Dedifferentiated amniotic fluid mesenchymal stem cell (primary cell): ENCODE data around the gene CIITA.
"Not testable (repeated sequence)": the region's sequence is repeated elsewhere in the genome, so short reads cannot be mapped to it uniquely, and the experiment has no call there.

Experiments used
- DNase-seq: peaks from one replicate; pipeline ENCODE4 v3.0.0-alpha.2; 2016; ENCODE audit errors: extremely low spot score

Gene CIITA

DNA sequence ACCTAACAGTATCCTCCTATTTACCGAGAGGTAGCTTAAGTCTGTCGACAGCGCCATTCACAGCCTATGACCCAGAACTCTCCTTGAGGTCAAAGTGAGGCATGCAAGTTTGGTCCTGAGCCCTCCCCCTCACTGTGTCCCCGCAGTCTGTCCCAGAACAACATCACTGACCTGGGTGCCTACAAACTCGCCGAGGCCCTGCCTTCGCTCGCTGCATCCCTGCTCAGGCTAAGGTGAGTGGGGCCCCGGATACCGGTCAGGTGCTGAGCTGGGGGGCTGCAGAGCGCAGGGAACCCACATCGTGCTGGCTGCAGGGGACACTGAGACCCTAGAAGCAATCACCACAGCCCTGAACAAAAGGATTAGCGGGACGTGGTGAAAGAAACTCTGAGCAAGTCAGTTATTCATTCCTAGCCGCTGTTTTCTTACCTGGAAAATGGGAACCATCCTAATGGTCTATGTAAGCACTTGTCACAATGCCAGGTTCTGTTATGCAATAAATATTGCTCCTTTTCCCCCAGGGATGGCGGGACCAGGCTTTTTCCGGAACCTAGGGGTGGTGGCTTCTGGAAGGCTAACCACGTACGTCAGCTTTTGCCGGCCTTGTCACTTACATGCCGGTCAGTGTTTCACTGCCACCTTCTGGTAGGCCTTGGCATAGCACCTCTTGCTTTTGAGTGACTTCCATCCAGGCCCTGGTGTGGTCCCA, 41.4 kb downstream of the CIITA start:
- DNase-seq = peak; percentile 95

- no peak for DNase-seq
Measured at GRCh38 chr16:10919003-10919351, 42.0 kb downstream of the CIITA start.

GRCh38 chr16:10920726-10921427, 43.9 kb downstream of the CIITA start:
- no peak for DNase-seq

GRCh38 chr16:10921536-10922327, 44.7 kb downstream of the CIITA start:
- no peak for DNase-seq

GRCh38 chr16:10922328-10923145, 45.5 kb downstream of the CIITA start:
- DNase-seq = no peak

DNA sequence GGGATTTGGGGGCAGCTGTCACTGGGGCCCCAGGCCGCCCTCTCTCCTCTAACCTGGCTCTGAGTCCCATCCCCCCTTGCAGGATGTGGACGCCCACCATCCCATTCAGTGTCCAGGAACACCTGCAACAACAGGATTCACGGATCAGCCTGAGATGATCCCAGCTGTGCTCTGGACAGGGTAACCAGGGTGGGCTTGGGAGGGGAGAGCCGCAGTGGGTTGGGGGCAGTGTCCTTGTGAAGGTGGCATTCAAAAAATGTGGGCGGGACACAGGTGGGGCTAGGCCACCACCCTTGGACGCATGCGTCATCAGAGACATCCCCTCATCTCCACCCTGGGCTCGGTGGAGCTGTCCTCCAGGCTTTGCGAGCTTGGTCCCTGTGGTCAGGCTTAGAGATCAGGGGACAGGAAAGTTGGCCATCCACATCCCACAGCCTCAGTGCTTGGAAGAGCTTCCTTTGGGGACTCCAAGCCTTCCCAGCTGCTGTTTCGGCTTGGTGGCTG, 46.2 kb downstream of the CIITA start:
- DNase-seq = no peak

DNA sequence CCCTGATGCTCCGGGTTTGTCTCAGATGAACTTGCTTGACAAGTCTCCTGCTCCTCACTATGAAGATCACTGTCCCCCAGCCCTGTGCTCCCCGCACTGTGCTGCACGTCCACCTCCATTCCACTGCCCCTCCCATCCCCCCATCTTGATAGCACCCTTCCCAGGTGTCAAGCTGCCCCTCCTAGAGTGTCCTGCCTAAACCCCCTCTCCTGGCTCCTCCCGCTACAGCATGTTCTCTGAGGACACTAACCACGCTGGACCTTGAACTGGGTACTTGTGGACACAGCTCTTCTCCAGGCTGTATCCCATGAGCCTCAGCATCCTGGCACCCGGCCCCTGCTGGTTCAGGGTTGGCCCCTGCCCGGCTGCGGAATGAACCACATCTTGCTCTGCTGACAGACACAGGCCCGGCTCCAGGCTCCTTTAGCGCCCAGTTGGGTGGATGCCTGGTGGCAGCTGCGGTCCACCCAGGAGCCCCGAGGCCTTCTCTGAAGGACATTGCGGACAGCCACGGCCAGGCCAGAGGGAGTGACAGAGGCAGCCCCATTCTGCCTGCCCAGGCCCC, 46.7 kb downstream of the CIITA start:
- no peak for DNase-seq

DNA sequence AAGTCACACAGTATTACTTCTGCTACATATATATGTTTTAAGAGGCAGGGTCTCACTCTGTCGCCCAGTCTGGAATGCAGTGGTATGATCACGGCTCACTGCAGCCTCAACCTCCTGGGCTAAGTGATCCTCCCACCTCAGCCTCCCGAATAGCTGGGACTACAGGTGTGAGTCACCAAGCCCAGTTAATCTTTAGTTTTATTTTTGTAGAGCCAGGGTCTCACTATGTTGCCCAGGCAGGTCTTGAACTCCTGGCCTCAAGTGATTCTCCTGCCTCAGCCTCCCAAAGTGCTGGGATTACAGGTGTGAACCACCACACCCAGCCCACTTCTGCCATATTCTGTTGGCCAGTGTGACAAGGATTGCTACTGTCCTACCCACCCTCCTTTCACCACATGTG, 48.3 kb downstream of the CIITA start:
- DNase-seq = not testable (repeated sequence)

DNA sequence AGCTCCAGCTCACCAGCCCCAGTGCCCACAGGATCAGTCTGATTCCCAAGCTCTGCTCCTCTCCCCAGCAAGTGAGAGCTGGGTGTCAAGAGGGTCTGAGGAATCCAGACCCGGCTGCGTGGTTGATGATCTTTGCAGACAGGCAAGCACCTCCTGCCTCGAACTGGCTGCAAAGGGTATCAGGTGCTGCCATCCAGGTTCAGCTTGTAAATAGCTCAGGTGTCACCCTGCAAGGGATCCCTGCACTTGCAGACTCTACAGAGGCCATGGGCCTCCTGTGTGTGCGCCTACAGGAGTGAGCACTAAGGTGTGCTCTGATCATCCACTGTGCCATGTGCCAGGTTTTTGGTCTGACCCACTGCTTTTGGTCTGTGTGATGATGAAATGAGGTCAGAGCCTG, 49.1 kb downstream of the CIITA start:
- no peak for DNase-seq

DNA sequence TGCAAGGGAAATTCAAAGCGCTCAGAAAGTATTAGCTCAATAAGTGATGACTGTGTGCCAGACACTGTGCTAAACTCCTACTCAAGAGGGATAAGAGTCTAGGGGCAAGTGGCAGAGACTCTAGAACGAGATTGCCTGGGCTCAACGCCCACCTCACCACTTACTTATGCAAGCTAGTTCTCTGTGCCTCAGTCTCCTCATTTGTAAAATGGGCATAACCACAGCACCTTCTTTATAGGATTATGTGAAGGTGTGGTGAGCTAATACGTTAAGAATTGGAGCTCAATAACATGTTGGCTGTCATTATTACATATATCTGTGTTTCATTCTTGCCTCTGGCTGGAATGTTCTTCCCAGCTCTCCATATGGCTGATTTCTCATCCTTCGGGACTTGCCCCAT, 49.9 kb downstream of the CIITA start:
- no peak for DNase-seq

GRCh38 chr16:10927497-10928112, 50.6 kb downstream of the CIITA start:
- DNase-seq = no peak

DNA sequence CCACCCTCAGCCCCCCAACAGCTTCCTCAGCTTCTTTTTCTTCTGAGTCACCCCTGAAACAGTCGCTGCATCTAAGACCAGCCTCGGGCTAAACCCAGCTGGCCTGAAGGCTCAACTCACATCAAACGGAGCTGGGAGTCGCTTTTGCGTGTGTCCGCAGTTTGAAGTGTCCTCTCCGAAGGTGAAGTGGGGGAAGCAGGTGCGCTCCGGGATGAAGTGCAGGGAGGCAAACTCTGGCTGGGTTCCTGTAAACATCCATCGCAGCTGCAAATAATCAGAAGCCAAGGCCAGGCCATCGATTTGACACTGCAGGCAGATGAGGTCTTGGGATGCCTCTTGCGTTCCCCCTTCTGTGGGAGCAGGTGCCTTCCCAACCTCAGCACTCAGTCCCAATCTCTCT, 52.1 kb downstream of the CIITA start:
- not testable (repeated sequence) for DNase-seq

GRCh38 chr16:10929853-10930754, 53.1 kb downstream of the CIITA start:
- DNase-seq = no peak

- DNase-seq = no peak
Measured at GRCh38 chr16:10930755-10931093, 53.7 kb downstream of the CIITA start.

DNA sequence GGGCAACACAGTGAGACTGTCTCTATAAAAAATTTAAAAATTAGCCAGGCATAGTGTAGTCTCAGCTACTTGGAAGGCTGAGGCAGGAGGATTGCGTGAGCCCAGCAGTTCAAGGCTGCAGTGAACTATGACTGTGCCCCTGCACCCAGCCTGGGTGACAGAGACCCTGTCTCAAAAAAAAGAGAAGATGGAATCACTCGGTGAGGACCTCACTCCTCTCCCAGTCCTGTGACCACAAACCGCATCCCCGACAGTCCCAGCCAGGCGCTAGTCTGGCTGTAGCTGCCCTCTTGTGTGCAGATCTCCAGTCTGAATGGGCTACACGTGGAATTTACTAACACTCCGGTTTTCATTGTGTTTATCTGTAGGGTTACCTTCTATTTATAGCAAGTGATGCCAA, 54.1 kb downstream of the CIITA start:
- DNase-seq = no peak

DNA sequence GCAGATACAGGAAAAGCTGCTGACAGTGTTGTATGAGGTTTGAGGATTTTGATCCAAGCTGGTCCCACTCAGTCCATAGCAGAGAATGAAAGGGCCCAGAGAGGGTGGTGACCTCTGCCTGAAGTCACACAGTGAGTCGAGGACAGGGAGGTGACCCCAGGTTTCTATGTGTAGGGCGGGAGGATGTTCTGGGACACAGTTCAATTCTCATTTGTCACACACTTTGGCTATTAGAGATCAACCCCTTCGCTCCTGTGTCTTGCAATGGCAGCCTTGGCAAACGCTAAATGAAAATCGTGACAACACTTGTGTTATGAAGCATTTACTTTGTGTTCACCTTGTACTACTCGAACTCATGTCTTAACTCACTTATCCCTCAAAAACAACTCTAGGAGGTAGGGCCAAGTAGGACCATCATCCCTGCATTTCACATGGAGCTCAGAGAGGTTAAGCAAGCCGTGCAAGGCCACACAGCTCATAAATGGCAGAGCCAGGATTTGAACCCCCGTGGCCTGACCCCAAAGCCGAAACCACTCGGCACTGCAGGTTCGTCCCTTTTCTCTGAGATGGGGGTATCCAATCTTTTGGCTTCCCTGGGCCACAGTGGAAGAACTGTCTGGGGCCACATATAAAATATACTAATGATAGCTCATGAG, 55.1 kb downstream of the CIITA start:
- no peak for DNase-seq

- no peak for DNase-seq
Measured at GRCh38 chr16:10932959-10933710, 56.1 kb downstream of the CIITA start.

GRCh38 chr16:10933865-10934264, 56.9 kb downstream of the CIITA start:
- DNase-seq = no peak
